Measurements from ENCODE around the gene AGK.
A peak's percentile ranks its signal among the peaks of the same experiment; 100 is the strongest.
"Not testable (repeated sequence)": the region's sequence is repeated elsewhere in the genome, so short reads cannot be mapped to it uniquely, and the experiment has no call there.

The AGK gene

DNA sequence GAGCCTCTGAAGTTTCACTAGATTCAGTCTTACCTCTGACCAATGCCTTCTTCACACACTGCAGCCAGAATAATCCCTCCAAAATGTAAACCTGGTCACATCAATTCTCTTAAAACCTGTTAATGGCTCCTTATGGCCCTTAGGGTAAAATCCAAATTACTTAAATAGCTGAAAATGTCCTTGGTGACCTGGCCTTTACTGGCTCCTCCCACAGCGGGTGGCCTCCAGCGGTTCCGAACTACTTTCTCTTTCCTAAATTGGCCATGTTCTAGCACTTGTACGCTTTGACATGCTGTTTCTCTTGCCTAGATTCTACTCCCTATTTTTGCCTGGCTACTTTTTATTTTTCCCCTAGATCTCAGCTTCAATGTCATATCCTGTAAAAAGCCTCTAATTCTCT is 36.1 kb downstream of the AGK start:
- DNase-seq = no peak

DNA sequence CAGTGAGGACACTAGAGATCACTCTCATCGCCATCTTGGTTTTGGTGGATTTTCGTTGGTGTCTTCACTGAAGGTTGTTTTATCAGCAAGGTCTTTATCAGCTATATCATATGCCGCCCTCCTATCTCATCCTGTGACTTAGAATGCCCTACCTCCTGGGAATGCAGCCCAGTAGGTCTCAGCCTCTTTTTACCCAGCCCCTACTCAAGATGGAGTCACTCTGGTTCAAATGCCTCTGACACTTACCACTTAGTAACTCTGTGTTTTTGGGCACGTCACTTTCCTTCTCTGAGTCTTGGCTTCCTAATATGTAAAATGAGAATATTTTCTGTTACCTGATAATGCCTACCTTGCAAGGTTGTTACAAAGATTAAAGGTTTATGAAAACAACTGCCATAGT is 37.7 kb downstream of the AGK start:
- no peak for DNase-seq

DNA sequence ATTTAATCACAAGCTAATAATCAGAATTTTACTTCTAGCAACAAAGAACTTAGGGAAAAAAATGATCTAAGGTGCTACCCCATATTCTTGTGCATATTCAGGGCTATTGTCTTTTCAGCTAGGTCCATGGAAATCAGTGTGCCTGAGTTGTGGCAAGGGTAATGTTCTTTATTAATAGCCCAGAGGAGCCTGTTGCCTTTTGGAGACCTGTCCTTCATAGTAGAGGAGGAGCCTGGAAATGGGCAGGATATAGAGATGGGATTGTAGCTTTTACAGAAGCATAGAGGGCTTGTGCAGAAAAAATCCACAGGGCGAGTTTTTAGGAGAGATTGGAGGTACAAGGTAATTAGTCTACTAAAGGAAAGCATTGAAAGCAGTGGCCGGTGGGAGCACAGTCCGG is 38.9 kb downstream of the AGK start:
- no peak for DNase-seq

DNA sequence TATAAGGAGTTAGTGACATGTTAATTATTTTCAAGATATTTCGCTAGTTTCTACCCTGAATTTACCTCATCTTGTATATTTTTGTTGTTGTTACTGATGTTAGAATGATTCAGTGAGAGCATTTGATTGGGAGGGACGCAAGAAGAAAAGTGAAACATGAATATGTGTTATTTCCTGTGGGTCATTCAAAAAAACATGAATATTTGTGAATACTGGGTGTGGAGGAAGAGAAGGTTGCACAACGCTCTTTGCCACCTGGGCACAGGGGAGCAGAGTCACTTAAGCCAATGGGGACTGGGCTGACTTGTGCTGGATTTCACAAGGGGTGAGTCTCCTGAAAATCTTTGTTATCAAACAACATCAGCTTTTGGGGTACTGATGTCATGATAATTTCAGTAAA is 39.5 kb downstream of the AGK start:
- DNase-seq = no peak

DNA sequence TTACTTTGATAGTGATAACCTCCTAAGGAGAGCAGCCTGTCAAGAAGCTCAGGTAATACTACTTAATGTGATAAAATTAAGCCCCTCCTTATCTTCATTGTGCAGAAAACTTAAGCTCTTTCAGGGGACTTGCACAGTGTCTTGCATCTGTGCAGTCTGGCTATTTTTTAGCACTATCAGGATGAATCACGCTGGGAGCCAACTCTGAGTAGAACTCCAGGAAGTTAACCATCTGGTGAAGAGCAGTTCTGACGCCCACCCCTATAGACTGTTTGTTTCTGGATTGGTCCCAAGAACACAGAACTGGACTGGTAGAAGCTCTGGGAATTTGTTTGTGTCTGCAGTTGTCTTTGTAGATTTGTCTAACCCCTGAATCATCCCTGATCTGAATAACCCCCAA is 41.9 kb downstream of the AGK start:
- DNase-seq = peak; percentile 74

DNA sequence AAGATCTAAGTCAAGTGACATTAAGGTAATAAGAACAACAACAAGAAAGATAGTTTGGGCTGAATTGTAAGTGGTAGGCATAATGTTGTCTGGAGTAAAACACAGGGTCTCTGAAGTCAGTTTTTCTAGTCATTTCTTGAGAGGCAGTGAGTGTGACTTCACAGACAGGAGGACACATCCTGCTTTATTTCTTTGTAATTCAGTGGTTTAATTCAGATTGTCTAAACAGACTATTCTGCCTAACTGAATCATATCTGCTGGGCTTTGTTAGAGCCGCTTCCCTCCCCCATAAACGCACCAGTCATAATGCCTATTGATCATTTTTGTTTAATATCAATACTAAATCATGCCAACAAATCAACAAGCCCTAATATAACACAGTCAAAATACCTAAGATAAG is 46.8 kb downstream of the AGK start:
- no peak for DNase-seq

DNA sequence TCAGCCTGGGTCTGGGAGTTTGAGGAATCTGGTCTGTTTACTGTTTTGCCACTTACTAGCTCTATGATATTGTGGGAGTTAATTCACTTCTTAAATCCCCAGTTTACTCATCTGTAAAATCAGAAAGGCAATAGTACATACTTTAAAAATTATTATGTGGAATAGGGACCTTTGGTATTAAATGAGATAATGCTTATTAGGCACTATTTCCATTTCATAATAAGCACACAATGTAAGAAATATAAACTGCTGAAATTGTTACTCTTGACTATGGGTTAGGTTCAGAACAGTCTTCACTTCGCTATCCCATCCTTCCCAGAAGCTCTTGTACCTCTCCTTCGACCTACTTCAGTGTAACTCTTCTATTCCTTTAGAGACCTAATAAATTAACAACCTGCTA is 47.2 kb downstream of the AGK start:
- no peak for DNase-seq

DNA sequence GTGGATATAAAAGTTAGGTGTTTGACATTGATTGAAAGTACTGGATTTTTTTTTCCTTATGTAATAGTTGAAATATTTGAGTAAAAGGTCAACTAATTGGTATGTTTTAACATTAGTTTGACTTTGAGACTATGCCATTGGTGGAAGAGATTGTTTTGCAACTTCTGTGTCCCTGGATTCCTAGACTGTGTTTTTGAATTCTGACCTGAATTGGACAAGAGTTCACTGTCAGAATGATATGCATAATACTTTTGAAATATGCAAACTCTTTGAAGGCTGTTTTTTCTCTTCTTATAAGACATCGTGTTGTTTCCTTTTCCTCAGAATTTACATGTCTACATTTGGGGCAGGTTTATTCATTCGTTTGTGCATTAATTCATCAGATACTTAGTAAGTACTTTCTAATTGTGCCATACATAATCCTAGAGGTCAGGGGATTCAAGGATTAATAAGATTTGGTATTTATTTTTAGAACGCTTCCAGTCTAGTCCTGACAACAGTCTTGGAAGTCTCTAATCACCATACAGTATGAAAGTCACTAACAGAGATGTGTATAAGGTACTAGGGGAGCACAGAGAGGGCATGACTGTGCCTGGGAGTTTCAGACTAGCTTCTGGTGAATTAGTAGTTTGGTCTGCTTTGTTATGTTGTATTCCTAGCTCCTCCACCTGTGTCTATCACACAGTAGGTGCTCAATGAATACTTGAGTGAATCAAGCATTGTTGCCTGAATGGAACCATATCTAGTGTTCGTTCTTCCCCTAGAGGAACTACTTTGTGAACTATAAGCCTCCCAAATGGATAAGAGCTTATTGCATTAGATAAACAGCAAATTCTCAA is 49.2 kb downstream of the AGK start:
- no peak for DNase-seq

DNA sequence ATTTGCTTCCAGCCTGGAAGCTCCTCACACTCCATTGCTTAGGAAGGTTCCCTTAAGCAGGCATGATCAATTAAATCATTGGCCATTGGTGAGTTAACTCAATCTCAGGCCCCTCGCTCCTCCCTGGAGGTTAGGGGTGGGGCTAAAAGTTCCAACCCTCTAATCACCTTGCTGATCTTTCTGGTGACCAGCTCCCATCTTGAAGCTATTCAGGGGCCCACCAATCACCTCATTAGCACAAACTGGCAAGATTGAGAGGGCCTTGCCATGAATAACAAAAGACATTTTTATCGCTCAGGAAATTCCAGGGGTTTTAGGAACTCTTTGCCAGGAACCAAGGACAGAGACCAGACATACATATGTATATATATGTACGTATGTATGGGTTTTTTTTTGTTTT is 58.4 kb downstream of the AGK start:
- no peak for DNase-seq

DNA sequence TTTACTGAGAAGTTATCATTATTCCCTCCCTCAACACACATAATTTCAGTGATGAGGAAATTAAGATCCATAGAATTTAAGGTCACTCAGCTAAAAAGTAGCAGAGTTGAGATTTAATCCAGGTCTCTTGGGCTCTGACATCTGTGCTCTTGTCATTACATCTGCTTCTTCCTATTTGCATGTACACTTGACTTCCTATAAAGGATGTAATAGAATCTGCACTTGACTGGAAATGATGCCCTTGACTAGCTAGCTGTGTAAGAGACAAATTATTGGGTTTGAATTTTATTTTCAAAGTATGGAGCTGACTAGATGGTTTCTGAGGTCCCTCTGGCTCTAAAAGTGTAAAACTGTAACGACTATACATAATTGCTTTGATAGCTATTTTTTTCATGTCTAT is 59.5 kb downstream of the AGK start:
- no peak for DNase-seq

DNA sequence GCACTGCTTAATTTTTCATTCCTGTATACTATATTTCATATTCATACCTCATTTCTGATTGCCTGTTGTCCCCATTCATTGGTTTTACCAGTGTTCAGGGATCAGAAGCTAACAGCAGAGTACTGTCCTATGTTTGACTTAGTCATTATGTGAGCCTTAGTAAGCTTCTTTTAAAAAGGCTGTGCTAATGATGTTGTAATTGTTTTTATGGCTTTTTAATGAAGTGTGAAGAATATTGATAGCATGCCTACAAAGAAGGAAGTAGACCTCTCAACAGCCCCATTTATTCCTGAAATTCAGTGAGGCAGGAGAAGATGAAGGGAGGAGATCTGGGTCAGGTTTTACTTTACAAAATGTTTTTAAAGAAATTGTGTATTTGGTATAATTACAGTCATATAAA is 61.7 kb downstream of the AGK start:
- DNase-seq = no peak

DNA sequence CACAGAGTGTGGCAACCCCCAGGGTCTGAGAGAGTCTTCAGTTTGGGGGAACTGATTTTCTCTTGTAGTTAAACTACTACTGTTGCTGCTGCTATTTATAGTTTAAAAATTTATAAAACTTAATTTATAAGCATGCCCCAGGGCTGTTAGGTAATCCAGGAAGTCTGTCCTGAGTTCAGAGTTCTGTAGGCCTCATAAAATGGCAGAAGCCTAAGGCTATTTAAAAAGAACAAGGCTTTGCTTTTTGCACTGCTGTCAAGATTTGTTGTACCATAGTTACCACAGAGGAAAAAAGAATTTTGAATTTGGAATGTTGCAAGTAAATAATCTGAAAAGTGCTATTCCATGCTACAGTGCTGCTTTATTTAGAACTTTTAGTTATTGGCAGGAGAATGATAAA is 66.1 kb downstream of the AGK start:
- no peak for DNase-seq

DNA sequence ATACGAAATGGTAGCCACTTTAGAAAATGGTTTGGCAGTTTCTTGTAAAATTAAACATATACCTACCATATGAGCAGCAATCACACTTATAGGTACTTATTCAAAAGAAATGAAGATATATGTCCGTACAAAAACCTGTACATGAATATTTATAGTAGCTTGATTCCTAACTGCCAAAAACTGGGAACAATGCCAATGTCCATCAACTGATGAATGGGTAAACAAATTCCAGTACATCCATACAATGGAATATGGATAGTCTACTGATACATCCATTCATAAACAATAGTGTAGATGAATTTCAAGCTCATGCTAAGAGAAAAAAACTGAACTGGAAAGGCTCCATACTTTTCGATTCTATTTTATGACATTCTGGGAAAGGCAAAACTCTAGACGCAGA is 68.5 kb downstream of the AGK start:
- DNase-seq = no peak

DNA sequence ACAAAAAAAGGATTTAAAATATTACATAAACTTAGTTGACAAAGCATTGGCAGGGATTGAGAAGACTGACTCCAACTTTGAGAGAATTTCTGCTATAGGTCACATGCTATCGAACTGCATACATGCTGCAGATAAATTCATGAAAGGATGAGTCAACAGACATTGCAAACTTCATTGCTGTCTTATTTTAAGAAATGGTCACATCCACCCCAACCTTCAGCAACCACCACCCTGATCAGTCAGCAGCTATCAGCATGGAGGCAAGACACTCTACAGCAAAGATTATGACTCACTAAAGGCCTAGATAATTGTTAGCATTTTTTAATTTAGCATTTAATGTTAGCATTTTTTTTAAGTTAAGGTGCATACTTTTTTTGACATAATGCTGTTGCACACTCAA is 73.6 kb downstream of the AGK start:
- no peak for DNase-seq

DNA sequence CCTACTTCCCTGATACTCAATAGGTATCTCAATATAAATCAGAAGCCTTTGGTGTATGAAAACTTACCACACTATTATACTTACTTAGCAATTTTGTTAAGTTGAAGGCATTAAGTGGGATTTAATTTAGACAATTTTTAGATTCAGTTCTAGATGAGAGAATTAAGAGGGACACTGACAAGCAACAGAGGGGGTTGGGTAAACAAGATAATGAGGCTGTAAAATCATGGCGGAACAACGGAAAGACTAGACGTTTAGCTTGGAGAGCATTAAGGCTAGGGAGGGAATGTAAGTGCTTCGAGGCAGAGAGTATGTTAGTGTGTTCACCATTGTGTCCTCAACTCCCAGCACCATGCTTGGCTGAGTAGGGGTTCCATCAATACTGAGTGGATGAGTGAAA is 79.4 kb downstream of the AGK start:
- no peak for DNase-seq

DNA sequence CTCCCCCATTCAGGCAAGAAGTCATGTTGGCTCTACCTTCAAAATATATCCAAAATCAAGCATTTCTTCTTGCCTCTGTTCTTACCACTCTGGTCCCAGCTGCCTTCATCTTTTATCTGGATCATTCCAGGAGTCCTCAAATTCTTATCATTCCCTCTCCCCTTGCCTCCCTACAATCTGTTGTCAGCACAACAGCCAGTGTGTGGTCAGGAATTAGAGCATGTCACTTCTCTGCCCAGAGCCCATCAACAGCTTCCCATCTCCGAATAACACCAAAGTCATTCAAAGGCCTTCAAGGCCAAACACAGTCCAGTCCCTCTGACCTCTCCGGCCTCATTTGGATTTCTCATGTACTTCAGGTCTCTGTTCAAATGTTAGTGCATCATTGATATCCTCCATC is 80.3 kb downstream of the AGK start:
- DNase-seq = no peak

DNA sequence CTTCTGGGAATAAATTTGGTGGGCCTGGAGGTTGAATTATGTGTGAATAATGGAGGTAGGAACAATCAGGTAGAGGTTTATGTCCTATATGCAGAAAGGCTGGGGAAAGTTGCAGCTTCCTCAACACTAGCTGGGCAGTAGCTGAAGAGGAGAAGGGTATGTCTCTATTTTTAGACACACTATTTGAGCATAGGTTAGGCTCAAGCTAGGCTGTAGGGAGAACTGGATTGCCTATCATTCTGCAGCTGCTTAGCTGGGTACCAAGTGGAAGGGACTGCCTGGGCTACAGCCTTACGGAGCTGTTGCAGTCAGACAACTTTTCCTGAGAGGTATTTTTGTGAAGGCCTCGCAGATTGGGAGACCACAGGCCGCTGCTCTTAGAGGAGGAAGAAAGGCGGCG is 82.9 kb downstream of the AGK start:
- DNase-seq = no peak

DNA sequence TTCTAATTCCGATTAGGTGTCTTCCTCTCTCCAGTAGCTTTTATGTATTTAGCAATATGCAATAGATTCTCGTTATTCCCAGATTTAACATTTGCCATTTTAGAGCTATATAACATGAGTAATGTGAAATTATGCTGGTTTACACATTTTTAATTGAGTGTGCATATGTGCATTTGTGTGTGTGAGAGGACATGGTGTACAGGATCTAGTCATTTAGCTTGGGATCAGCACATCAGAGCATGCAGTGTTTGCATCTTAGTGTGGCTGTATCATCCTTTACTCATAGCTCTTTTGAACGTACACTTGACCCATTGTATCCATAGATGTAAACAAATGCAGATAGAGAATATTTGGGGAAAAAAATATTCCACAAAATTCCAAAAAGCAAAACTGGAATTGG is 84.8 kb downstream of the AGK start:
- DNase-seq = no peak

DNA sequence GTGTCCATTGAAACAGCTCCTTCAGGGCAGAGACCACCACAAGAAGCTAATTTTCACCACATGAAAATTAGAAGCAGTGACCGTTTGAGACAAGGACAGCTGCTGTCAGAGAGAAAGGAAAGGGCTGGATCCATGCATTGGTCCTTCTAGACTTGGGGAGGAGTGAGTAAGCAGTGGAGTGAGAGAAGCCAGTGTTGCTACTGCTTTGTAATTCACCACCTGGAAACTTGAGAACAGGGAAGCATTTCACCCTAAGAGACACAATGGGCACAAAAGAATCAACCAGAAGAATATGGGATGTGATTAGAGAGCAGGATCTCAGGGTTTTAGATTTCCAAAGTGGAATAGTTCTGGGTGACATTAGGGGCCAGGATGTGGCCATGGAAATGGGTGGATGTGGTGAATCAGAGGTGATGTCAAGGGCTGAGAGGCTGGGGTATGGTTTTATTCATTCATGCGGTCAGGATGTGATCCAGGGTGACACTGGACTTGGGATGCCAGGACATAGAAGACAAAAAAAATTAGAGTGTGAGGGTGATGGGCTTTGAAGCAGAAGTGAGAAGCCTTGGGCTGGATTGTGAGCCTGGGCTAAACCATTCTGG is 89.1 kb downstream of the AGK start:
- DNase-seq = no peak

DNA sequence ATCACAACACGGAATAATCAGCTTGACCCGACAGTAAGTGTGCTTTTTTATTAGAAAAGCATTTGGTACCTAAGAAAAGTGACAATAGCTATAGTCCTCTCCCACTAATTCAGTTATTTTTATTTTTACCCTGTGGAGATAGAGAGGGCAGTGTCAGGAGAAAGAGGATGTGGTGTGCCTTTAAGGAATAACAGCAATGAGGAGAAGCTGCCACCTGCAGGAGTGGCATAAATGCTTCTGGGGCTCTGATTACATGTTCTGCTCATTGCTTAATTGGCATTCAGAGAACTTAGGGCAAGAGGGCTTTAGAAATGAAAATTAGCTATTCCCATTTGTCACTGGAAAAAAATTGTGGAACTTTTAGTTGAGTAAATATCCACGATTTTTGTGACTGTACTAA is 90.7 kb downstream of the AGK start:
- DNase-seq = no peak

DNA sequence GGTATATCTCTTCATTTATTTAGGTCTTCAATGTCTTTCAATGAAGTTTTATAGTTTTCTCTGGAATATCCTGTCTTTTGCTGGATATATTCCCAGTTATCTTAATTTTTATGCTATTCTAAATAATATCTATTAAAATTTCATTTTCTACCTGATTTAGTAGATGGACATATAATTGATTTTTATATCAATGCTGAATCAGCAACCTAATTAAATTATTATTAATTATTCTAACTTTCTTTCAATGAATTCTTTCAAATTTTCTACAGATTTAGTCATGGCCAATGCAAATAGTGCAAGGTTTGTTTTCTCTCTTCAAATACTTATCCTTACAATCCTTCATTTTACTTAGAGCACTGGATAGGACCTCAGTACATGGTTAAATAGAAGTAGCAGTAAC is 94.0 kb downstream of the AGK start:
- no peak for DNase-seq

DNA sequence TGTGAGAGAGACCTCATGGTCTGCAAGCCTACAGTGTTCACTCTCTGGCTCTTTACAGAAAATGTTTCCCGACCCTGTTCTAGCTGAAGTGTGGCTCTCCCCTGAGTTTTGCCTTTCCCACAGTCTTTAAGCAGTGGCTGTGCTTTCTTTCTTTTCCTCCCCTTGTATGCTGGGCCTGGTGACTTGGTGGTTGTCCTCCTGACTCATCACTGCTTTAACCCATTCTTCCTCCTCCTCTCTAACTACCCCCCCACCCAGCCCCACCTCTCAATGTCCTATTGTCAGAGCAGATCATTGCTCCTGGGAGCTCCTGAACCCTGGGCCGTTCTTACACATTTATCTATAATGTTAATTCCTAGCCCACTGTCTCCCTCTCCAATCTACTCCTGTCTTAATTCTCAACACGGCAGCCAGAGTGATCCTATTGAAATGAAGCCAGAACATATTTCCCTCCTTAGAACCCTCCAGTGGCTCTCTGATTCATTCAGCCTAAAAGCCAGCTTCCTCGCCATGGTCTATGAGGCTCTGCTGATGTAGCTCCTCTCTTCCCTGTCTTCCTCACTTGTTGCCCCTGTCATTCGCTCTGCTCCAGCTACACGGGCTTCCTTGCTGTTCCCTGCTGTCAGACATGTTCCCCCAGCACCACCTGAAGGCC is 95.7 kb downstream of the AGK start:
- peak; percentile 4 for DNase-seq

DNA sequence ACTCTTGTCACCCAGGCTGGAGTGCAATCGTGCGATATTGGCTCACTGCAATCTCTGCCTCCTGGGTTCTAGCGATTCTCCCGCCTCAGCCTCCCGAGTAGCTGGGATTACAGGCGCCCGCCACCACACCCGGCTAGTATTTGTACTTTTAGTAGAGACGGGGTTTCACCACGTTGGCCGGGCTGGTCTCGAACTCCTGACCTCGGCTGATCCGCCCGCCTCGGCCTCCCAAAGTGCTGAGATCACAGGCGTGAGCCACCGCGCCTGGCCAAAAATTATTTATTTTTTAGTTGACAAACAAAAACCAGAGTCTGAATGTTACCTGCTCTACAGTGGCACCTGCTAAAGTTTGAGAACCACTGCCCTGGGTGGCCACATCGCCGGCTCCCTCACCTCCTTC is 96.5 kb downstream of the AGK start:
- not testable (repeated sequence) for DNase-seq
